K562 (cell line): ENCODE results near the gene SLAMF9. TPM values are rescaled to one million over a fixed set of nuclear protein-coding genes. Genes with fewer than 3 reads are reported as not detected.

Experiments
- ATAC-seq: fragments of 200-7000 bp; cut with Tn5 transposase; 3 replicates; pipeline ENCODE4 v1.9.1; 2020; ENCODE audit warnings: moderate library complexity
- BruUV-seq: library from RNA; stranded (reverse); fragments of 400-500 nt; replicated peaks from 2 replicates; lab custom pipeline; 2021; lab: Mats Ljungman, UMichigan
- CTCF ChIA-PET: fragments of 300-600 bp; formaldehyde crosslinking; extraction: SDS; loops from one replicate; lab custom pipeline; 2021; ENCODE audit warnings: low intra/inter-chr PET ratio; lab: Yijun Ruan, JAX
- POLR2A ChIA-PET: fragments of 300-600, 350-650 bp; sonication (Branson Sonifier 250); formaldehyde crosslinking; extraction: SDS; loops from one replicate; lab custom pipeline; 2021; ENCODE audit warnings: antibody characterized with exemption, inconsistent platforms; lab: Yijun Ruan, JAX
- DNase-seq, 4 experiments: peaks; one replicate each; pipeline versions ENCODE4 v3.0.0 to v3.0.0-alpha.2; 2011 to 2018; ENCODE audit warnings: low spot score in 3 of 4, mixed read lengths in 3 of 4; ENCODE audit errors: extremely low read depth in 1 of 4
- FAIRE-seq: peaks from 2 replicates; lab custom pipeline; 2011; peaks lifted over from hg19 to GRCh38; lab: Jason Lieb, UNC
- H2AFZ ChIP-seq: 2 replicates; pipeline ENCODE4 v1.6.0; 2011; ENCODE audit warnings: low read depth, low read length, control low read depth, inconsistent platforms
- H3K27ac ChIP-seq: fragments of 200-600 bp; 3 replicates; pipeline ENCODE4 v1.8.0; 2011; ENCODE audit warnings: low read depth, mild to moderate bottlenecking, control low read depth, inconsistent platforms, low read length, moderate library complexity, mixed read lengths; ENCODE audit errors: extremely low read depth
- H3K27me3 ChIP-seq, 2 experiments: fragments of 300-600 bp in 1 of 2; 2 replicates in 1 of 2; 3 replicates in 1 of 2; pipeline versions ENCODE4 v1.6.0 to v1.8.0; 2011; ENCODE audit warnings: inconsistent platforms in 2 of 2, low read length in 2 of 2, mild to moderate bottlenecking in 1 of 2, mixed read lengths in 1 of 2, moderate library complexity in 1 of 2; ENCODE audit not compliant: control insufficient read depth in 2 of 2, insufficient read depth in 2 of 2
- H3K36me3 ChIP-seq: fragments of 300-600 bp; 3 replicates; pipeline ENCODE4 v1.8.0; 2011; ENCODE audit warnings: mild to moderate bottlenecking, low read length, inconsistent platforms; ENCODE audit not compliant: control insufficient read depth, insufficient read depth
- H3K4me1 ChIP-seq, 2 experiments: fragments of 200-600 bp in 1 of 2; replicated peaks in 1 of 2; 2 replicates in 1 of 2; 3 replicates in 1 of 2; pipeline versions ENCODE4 v1.5.1 to v1.8.0; 2011; ENCODE audit warnings: inconsistent platforms in 2 of 2, low read length in 2 of 2, mild to moderate bottlenecking in 1 of 2, mixed read lengths in 1 of 2, moderate library complexity in 1 of 2; ENCODE audit not compliant: control insufficient read depth in 2 of 2, insufficient read depth in 2 of 2
- H3K4me2 ChIP-seq: 2 replicates; pipeline ENCODE4 v1.6.1; 2011; ENCODE audit warnings: low read length, control low read depth, inconsistent platforms, mixed read lengths; ENCODE audit not compliant: insufficient read depth
- H3K4me3 ChIP-seq: fragments of 200-600 bp; sonication (generic), shearing (Covaris generic); 2 replicates; pipeline ENCODE4 v1.5.1; 2016; ENCODE audit warnings: control low read depth, inconsistent platforms
- H3K79me2 ChIP-seq: fragments of 200-600 bp; 3 replicates; pipeline ENCODE4 v1.8.0; 2011; ENCODE audit warnings: low read length, inconsistent platforms; ENCODE audit not compliant: control insufficient read depth, insufficient read depth
- H3K9ac ChIP-seq, 2 experiments: 2 replicates each; pipeline versions ENCODE4 v1.6.0 to v1.6.1; 2011; ENCODE audit warnings: low read depth in 2 of 2, low read length in 2 of 2, control low read depth in 1 of 2, inconsistent platforms in 1 of 2, mild to moderate bottlenecking in 1 of 2, mixed read lengths in 1 of 2; ENCODE audit not compliant: insufficient read depth in 1 of 2
- H3K9me1 ChIP-seq: one replicate; pipeline ENCODE4 v1.6.0; 2011; ENCODE audit warnings: inconsistent platforms, mild to moderate bottlenecking, low read length, moderate library complexity; ENCODE audit not compliant: control insufficient read depth, insufficient read depth
- H3K9me3 ChIP-seq: replicated peaks from 2 replicates; pipeline ENCODE4 v1.5.1; 2011; ENCODE audit warnings: low read depth, low read length, inconsistent platforms; ENCODE audit not compliant: control insufficient read depth, insufficient read depth
- H4K20me1 ChIP-seq: replicated peaks from 2 replicates; pipeline ENCODE4 v1.6.1; 2011; ENCODE audit warnings: low read length, inconsistent platforms, mixed read lengths; ENCODE audit not compliant: control insufficient read depth, insufficient read depth
- KLF16 ChIP-seq: IDR thresholded peaks from 2 replicates; pipeline ENCODE4 v1.6.1; 2016; ENCODE audit warnings: antibody characterized with exemption
- LEF1 ChIP-seq: fragments of 450-650 bp; IDR thresholded peaks from 2 replicates; pipeline ENCODE4 v1.6.1; 2016; ENCODE audit warnings: mild to moderate bottlenecking
- PTBP1 ChIP-seq: fragments of 200-400 bp; formaldehyde crosslinking; IDR thresholded peaks from 2 replicates; pipeline ENCODE4 v1.6.1; 2017; ENCODE audit warnings: low read depth, low read length
- SMARCB1 ChIP-seq: IDR thresholded peaks from 2 replicates; pipeline ENCODE4 v1.6.1; 2011; ENCODE audit warnings: improper control_type of control experiment, low read depth; ENCODE audit not compliant: insufficient read length
- TAF15 ChIP-seq: fragments of 200-400 bp; formaldehyde crosslinking; IDR thresholded peaks from 2 replicates; pipeline ENCODE4 v1.6.1; 2017; ENCODE audit warnings: mild to moderate bottlenecking, low read depth, low read length, moderate library complexity
- TRIM28 ChIP-seq: fragments of 450-650 bp; IDR thresholded peaks from 2 replicates; pipeline ENCODE4 v1.6.1; 2017
- ZFP30 ChIP-seq: fragments of 250-450 bp; sonication (Bioruptor Pico); IDR thresholded peaks from 2 replicates; pipeline ENCODE4 v1.8.0; 2022; ENCODE audit warnings: moderate library complexity, mild to moderate bottlenecking, inconsistent platforms, borderline replicate concordance
- ZNF134 ChIP-seq: fragments of 250-450 bp; sonication (Bioruptor Pico); conservative IDR thresholded peaks from 2 replicates; pipeline ENCODE4 v1.4.0; 2020
- ZNF146 ChIP-seq: IDR thresholded peaks from one replicate; pipeline ENCODE4 v1.6.1; 2018; ENCODE audit warnings: missing compliant biosample characterization; ENCODE audit not compliant: unreplicated experiment
- ZNF232 ChIP-seq: sonication (generic); formaldehyde crosslinking; IDR thresholded peaks from 2 replicates; pipeline ENCODE4 v1.8.0; 2022; ENCODE audit warnings: mild to moderate bottlenecking, missing genetic modification reagents
- ZNF239 ChIP-seq: fragments of 250-450 bp; sonication (Bioruptor Pico); IDR thresholded peaks from 2 replicates; pipeline ENCODE4 v1.4.0; 2020; ENCODE audit warnings: mild to moderate bottlenecking
- ZNF280B ChIP-seq: fragments of 250-450 bp; sonication (Bioruptor Pico); IDR thresholded peaks from 2 replicates; pipeline ENCODE4 v1.5.1; 2021; ENCODE audit warnings: mild to moderate bottlenecking
- ZNF3 ChIP-seq: fragments of 250-450 bp; sonication (Bioruptor Pico); IDR thresholded peaks from 2 replicates; pipeline ENCODE4 v1.5.0; 2021; ENCODE audit warnings: mild to moderate bottlenecking, moderate library complexity
- ZNF384 ChIP-seq: IDR thresholded peaks from 2 replicates; pipeline ENCODE4 v1.6.1; 2012; ENCODE audit warnings: low read depth, low read length, improper control_type of control experiment
- ZNF445 ChIP-seq: fragments of 250-450 bp; sonication (Bioruptor Pico); IDR thresholded peaks from 2 replicates; pipeline ENCODE4 v1.4.0; 2020; ENCODE audit warnings: low read depth, mild to moderate bottlenecking, moderate library complexity
- ZNF766 ChIP-seq: fragments of 200-800 bp; sonication (Bioruptor generic); conservative IDR thresholded peaks from 2 replicates; pipeline ENCODE4 v1.6.1; 2016; ENCODE audit warnings: missing genetic modification characterization, missing compliant biosample characterization
- WGBS: fragments of 100-300 bp; shearing (Covaris generic); methylation state at CpG from one replicate; pipeline ENCODE4 v1.1.6; 2016; ENCODE audit warnings: low coverage, mixed read lengths; ENCODE audit not compliant: insufficient coverage; ENCODE audit errors: missing lambda C conversion rate; 5-methylcytosine and 5-hydroxymethylcytosine counted together
- in situ Hi-C: fragments of 300-500 bp; cut with MboI; formaldehyde crosslinking; loops from 4 replicates; pipeline ENCODE4 v1.15.0; 2018; ENCODE audit warnings: inconsistent platforms, mixed read lengths
- intact Hi-C: fragments of 100-400 bp; cut with micrococcal nuclease; formaldehyde crosslinking; loops from 2 replicates; pipeline ENCODE4 v1.14.2; 2022
- polyA plus RNA-seq, 8 experiments: library from polyadenylated mRNA; depleted of rRNA in 4 of 8; stranded (reverse) in 5 of 8; unstranded in 3 of 8; fragments of >200 nt; fragmentation: Nextera tagmentation in 2 of 8; fragmentation: Illumina TruSeq in 1 of 8; extraction: Ambion mirVana in 2 of 8; extraction: Trizol in 1 of 8; gene quantifications; 2 replicates each; pipeline versions ENCODE4 v1.2.1 to v1.2.3, GENCODE V29; 2011 to 2014; ENCODE audit warnings: inconsistent platforms in 1 of 8, missing spikeins in 1 of 8
- total RNA-seq, 7 experiments: library from RNA; depleted of rRNA in 6 of 7; stranded (reverse); fragments of >200 nt in 6 of 7; fragmentation: Illumina TruSeq in 2 of 7; extraction: Trizol in 2 of 7; gene quantifications; 2 replicates each; pipeline versions ENCODE4 v1.2.1 to v1.2.3, GENCODE V29; 2011 to 2021; ENCODE audit warnings: low replicate concordance in 1 of 7

The SLAMF9 gene
- total and polyA plus RNA-seq, 9 of the 15 experiments (the other 6 are each of a cell fraction or from before 2014, with no cell fraction given), result 0.13 to 0.21 TPM; not detected in 7

GRCh38 chr1:159980076-159980475 lies 26.0 kb upstream of the SLAMF9 start:
- Histone ChIP-seq H2AFZ (no peak overlapping the region), H3K9me3 (no peaks in the 10 kb centered on the region), H3K4me2 (no peak overlapping the region), H3K9me1 (no peaks in the 10 kb centered on the region), H3K4me3 (no peak overlapping the region), H3K4me1 (no peaks in the 10 kb centered on the region), H3K27me3 (peaks cover 23 to 44% of the 10 kb centered on the region in 2 experiments; a peak in 4 of 5 replicates), H3K36me3 (no peaks in the 10 kb centered on the region), H3K9ac (no peak overlapping the region), H3K27ac (no peak overlapping the region), H4K20me1 (no peaks in the 10 kb centered on the region; the same call in 1 of the 2 replicates), H3K79me2 (no peaks in the 10 kb centered on the region)
- ATAC-seq (no peak), DNase-seq (no peak), FAIRE-seq (no peak)
- POLR2A ChIA-PET, result interaction anchor here (0.6 kb wide), 1 partner anchor 75 kb away, joined by 5 read pairs; no protein-coding TSS in a partner anchor
- intact Hi-C loops, result no loop called here
- WGBS, result 3% methylated on average over 5 of the region's 6 CpGs
- no TSS peak for BruUV-seq
- TF ChIP-seq ZNF146 (CRISPR knock-in tag) (no peak), ZFP30 (CRISPR knock-in tag) (no peak), KLF16 (no peak), ZNF445 (CRISPR knock-in tag) (no peak), TAF15 (no peak), ZNF3 (no peak)
- CTCF ChIA-PET, result no interaction called here
- in situ Hi-C loops, result loop anchor here (25.0 kb wide), 1 partner anchor 793 kb away; no protein-coding TSS in a partner anchor

- H3K36me3 ChIP-seq, result no peaks in the 10 kb centered on the region
- no peak for ATAC-seq
- no peak overlapping the region for H3K4me2 ChIP-seq
- H3K9me1 ChIP-seq, result no peaks in the 10 kb centered on the region
- H3K9me3 ChIP-seq, result no peaks in the 10 kb centered on the region
- no peak overlapping the region for H3K4me3 ChIP-seq
- H3K27ac ChIP-seq, result no peak overlapping the region
- no peaks in the 10 kb centered on the region for H3K79me2 ChIP-seq
- intact Hi-C loops (no loop called here), in situ Hi-C loops (loop anchor here (25.0 kb wide), 1 partner anchor 792 kb away; no protein-coding TSS in a partner anchor)
- no peaks in the 10 kb centered on the region for H3K4me1 ChIP-seq
- no TSS peak for BruUV-seq
- no peak for TF ChIP-seq ZNF766 (CRISPR knock-in tag)
- no peak for TF ChIP-seq ZNF232 (CRISPR knock-in tag)
- no peak for TF ChIP-seq LEF1
- TF ChIP-seq ZNF384, result no peak
- TF ChIP-seq SMARCB1, result no peak
- no peak for TF ChIP-seq ZNF280B (CRISPR knock-in tag)
- TF ChIP-seq TRIM28, result no peak
- TF ChIP-seq ZNF134 (CRISPR knock-in tag), result no peak
- TF ChIP-seq ZNF239 (CRISPR knock-in tag), result no peak
- no peak for TF ChIP-seq PTBP1
- 3% methylated on average over 3 of the region's 3 CpGs for WGBS
- H4K20me1 ChIP-seq, result no peaks in the 10 kb centered on the region; the same call in 1 of the 2 replicates
- ChIA-PET CTCF (no interaction called here), POLR2A (no interaction called here)
- H3K9ac ChIP-seq, result no peak overlapping the region
- H2AFZ ChIP-seq, result no peak overlapping the region
- peaks cover 23 to 41% of the 10 kb centered on the region in 2 experiments; a peak in 4 of 5 replicates for H3K27me3 ChIP-seq
- DNase-seq, result no peak
- no peak for FAIRE-seq
Observed at GRCh38 chr1:159979257-159979656, 25.2 kb upstream of the SLAMF9 start.
